Ureter (tissue), 1 donor: Measurements from ENCODE around the gene LIX1. TPM values are rescaled to one million over a fixed set of nuclear protein-coding genes. Genes with fewer than 3 reads are reported as not detected.
"Not testable (repeated sequence)": the region's sequence is repeated elsewhere in the genome, so short reads cannot be mapped to it uniquely, and the experiment has no call there.

ENCODE experiments used
- DNase-seq: peaks from one replicate; pipeline ENCODE4 v3.0.0-alpha.2; 2020; ENCODE audit warnings: low spot score
- total RNA-seq: library from RNA; stranded (reverse); gene quantifications from one replicate; pipeline ENCODE4 v1.2.4, GENCODE V29; 2023
- donor health status: DM: yes; HTN: yes; CAD: no.

LIX1 gene
- total RNA-seq, 1 donor from 2014 or later, result not detected

- DNase-seq, result no peak
Observed at GRCh38 chr5:97141539-97141938, 872 bp downstream of the LIX1 start.

GRCh38 chr5:97141031-97141430 is 1.4 kb downstream of the LIX1 start:
- DNase-seq, result no peak

GRCh38 chr5:97140250-97140649 is 2.2 kb downstream of the LIX1 start:
- DNase-seq, result not testable (repeated sequence)

- no peak for DNase-seq
Observed at GRCh38 chr5:97136475-97136874, 5.9 kb downstream of the LIX1 start.

GRCh38 chr5:97135868-97136267 is 6.5 kb downstream of the LIX1 start:
- DNase-seq, result no peak

GRCh38 chr5:97134634-97135033 is 7.8 kb downstream of the LIX1 start:
- DNase-seq, result no peak

GRCh38 chr5:97133101-97133500 is 9.3 kb downstream of the LIX1 start:
- no peak for DNase-seq

- DNase-seq, result no peak
Observed at GRCh38 chr5:97131921-97132320, 10.5 kb downstream of the LIX1 start.

GRCh38 chr5:97131139-97131710 is 11.2 kb downstream of the LIX1 start:
- DNase-seq, result no peak

- no peak for DNase-seq
Observed at GRCh38 chr5:97127727-97128126, 14.7 kb downstream of the LIX1 start.

- no peak for DNase-seq
Observed at GRCh38 chr5:97125125-97125683, 17.2 kb downstream of the LIX1 start.

- DNase-seq, result no peak
Observed at GRCh38 chr5:97124335-97124734, 18.1 kb downstream of the LIX1 start.

- DNase-seq, result no peak
Observed at GRCh38 chr5:97121848-97122247, 20.6 kb downstream of the LIX1 start.

- DNase-seq, result no peak
Observed at GRCh38 chr5:97120195-97120594, 22.2 kb downstream of the LIX1 start.

- DNase-seq, result no peak
Observed at GRCh38 chr5:97119007-97119390, 23.4 kb downstream of the LIX1 start.

GRCh38 chr5:97118261-97119006 is 24.0 kb downstream of the LIX1 start:
- DNase-seq, result no peak

GRCh38 chr5:97115932-97116331 is 26.5 kb downstream of the LIX1 start:
- no peak for DNase-seq

- DNase-seq, result no peak
Observed at GRCh38 chr5:97112230-97112629, 30.2 kb downstream of the LIX1 start.

GRCh38 chr5:97111616-97112015 is 30.8 kb downstream of the LIX1 start:
- no peak for DNase-seq

GRCh38 chr5:97111004-97111403 is 31.4 kb downstream of the LIX1 start:
- no peak for DNase-seq

GRCh38 chr5:97107318-97107717 is 35.1 kb downstream of the LIX1 start:
- no peak for DNase-seq

GRCh38 chr5:97106216-97106581 is 36.2 kb downstream of the LIX1 start:
- no peak for DNase-seq

GRCh38 chr5:97105501-97106215 is 36.8 kb downstream of the LIX1 start:
- no peak for DNase-seq
